Mucosa of stomach (tissue), 1 donor: ENCODE data around the gene PPP4R1.

Experiments
- H3K27me3 ChIP-seq: one replicate; pipeline ENCODE4 v1.7.0; 2013; ENCODE audit warnings: mild to moderate bottlenecking, low read length; ENCODE audit not compliant: control insufficient read depth, insufficient read depth
- H3K36me3 ChIP-seq: one replicate; pipeline ENCODE4 v1.7.0; 2013; ENCODE audit warnings: low read length; ENCODE audit not compliant: control insufficient read depth, insufficient read depth
- H3K4me1 ChIP-seq: one replicate; pipeline ENCODE4 v1.7.0; 2013; ENCODE audit warnings: mild to moderate bottlenecking, low read length; ENCODE audit not compliant: control insufficient read depth, insufficient read depth
- H3K4me3 ChIP-seq: one replicate; pipeline ENCODE4 v1.7.0; 2013; ENCODE audit warnings: low read length
- H3K9ac ChIP-seq: one replicate; pipeline ENCODE4 v1.7.0; 2013; ENCODE audit warnings: mild to moderate bottlenecking, low read length, moderate library complexity
- H3K9me3 ChIP-seq: one replicate; pipeline ENCODE4 v1.7.0; 2013; ENCODE audit warnings: mild to moderate bottlenecking, low read length, moderate library complexity; ENCODE audit not compliant: control insufficient read depth
- donor health status: Pancreatic carcinoma.

PPP4R1 gene

DNA sequence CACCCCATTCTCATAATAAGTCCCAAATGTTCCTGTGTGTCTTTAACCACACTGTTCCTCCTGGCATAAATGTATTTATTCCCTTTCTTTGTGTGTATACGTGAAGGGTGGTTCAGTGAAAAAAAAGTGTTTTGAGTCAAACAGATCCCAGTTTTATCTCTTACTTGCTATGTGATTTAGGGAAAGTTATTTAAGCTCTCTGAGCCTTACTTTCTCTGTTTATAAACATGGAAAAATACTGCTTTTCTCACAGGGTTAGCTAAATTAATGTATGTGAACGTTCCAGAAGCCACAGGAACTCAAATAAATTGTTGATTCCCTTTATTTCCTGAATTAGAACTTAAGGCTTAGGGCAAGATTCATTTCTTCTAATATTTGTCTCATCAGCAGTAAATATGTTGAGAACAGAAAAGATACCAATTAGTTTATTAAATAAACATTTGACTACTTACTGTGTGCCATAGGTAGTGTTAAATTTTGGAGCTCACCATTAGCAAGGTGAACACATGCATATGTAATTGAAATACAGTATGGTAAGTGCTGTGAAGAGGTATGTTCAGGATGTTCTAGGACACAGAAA is 105.8 kb downstream of the PPP4R1 start:
- Histone ChIP-seq H3K36me3 (no peaks in the 10 kb centered on the region), H3K9ac (no peak overlapping the region), H3K27me3 (no peaks in the 10 kb centered on the region), H3K9me3 (no peaks in the 10 kb centered on the region), H3K4me3 (no peak overlapping the region), H3K4me1 (no peaks in the 10 kb centered on the region)

- Histone ChIP-seq H3K27me3 (no peaks in the 10 kb centered on the region), H3K4me3 (no peak overlapping the region), H3K36me3 (no peaks in the 10 kb centered on the region), H3K9me3 (no peaks in the 10 kb centered on the region), H3K4me1 (no peaks in the 10 kb centered on the region), H3K9ac (no peak overlapping the region)
Observed at GRCh38 chr18:9507565-9508088, 106.7 kb downstream of the PPP4R1 start.

DNA sequence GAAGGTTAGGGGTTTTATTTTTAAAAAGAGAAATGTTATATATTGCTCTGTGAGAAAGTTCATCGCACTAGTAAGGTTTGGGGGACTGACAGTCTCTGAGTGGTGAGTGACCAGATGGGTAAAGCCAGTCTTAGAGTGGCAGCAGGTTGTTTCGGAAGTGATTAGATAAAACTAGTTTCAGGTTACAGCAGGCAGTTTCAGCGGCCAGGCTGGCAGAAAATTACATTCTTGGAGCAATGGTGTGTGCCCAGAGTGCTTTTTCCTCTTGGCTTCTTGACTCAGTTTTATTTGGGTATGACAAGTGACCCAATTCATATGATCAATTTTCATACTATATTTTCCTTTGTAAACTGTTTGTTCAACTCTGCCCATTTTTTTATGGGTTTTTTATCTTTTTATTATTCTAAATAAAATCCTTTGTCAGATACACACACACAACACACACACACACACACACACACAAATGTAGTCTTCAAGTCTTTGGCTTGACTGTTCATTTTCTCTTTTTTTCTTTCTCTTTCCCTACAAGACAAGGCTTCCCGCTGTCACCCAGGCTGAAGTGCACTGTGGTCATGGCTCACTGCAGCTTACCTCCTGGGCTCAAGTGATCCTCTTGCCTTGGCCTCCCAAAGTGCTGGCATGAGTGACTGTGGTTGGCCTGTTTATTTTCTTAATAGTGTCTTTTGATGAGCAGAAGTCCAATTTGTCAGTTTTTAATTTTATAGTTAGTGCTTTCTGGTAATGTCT is 108.1 kb downstream of the PPP4R1 start:
- no peaks in the 10 kb centered on the region for H3K36me3 ChIP-seq
- no peaks in the 10 kb centered on the region for H3K4me1 ChIP-seq
- no peak overlapping the region for H3K4me3 ChIP-seq
- no peaks in the 10 kb centered on the region for H3K27me3 ChIP-seq
- no peak overlapping the region for H3K9ac ChIP-seq
- no peaks in the 10 kb centered on the region for H3K9me3 ChIP-seq
